GM18873 (cell line): ENCODE data around the gene PTGER2.

Source experiments
- ATAC-seq: cut with Tn5 transposase; IDR thresholded peaks from one replicate; pipeline ENCODE4 v1.9.1; 2021; ENCODE audit warnings: mild to moderate bottlenecking, moderate library complexity, moderate number of reproducible peaks; ENCODE audit not compliant: unreplicated experiment, low FRiP score

PTGER2 gene, protein sequence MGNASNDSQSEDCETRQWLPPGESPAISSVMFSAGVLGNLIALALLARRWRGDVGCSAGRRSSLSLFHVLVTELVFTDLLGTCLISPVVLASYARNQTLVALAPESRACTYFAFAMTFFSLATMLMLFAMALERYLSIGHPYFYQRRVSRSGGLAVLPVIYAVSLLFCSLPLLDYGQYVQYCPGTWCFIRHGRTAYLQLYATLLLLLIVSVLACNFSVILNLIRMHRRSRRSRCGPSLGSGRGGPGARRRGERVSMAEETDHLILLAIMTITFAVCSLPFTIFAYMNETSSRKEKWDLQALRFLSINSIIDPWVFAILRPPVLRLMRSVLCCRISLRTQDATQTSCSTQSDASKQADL

DNA sequence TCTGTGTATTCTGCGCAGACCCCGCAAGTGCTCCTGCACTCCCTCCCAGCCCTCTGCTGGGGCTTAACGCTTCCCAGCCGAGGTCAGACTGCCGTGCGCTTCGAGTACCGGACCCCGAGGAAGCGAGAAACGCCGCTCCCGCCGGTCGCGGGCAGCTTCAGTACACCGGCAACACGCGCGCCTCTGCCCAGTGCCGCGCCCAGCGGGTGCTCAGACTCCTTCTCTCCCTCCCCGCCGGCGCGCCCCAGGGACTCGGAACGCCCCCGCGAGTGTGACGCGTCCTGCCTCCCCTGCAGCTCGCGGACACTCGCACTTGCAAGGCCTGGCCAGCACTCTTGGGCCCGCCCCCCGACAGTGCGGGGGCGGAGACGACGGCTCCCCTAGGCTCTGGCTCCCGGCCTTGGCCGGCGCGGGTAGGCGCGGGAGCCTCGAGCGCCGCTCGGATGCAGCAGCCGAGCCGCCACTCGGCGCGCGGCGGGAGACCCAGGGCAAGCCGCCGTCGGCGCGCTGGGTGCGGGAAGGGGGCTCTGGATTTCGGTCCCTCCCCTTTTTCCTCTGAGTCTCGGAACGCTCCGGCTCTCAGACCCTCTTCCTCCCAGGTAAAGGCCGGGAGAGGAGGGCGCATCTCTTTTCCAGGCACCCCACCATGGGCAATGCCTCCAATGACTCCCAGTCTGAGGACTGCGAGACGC is at the start of gene PTGER2:
PTGER2 (plus strand) TSS at position 410 of the 692 bp plus-strand sequence; CDS start at position 647, 237 bp downstream.
- no peak for ATAC-seq

DNA sequence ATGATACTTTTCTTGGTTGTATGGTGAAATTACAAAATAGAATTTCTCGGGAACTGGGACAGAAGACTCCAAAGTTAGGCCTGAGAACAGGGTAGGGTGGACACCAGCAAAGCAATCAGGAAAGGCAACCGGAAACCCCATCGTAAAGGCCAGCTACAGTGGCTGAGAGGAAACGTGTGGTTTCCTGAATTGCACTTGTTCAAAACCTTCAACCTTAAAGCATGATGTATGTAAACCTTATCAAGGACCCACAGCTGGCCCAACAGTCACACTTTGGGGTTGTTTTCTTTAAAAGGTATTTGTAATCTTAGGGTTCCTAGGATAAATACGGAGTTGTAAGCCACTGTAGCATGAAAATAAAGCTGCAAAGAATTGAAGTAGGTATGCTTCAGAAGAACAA is 48.9 kb upstream of the PTGER2 start:
- no peak for ATAC-seq

DNA sequence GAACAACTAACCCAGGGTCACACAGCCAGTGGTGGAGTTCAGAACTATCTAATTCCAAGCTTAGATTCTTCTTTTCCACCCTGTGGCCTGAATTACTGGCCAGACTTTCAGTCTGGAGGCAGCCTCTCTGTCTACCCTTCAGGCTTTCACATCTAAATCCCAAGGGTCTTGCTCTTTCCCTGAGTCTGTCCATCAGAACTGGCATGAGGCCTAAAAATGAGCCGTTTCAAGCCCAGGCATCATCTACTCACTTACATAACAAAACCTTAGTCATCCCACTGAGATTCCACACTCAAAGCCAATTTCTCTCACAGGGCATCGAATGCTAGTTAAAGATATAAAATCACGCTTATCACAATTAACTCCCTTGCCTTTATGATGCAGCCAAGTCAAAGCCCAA is 47.9 kb upstream of the PTGER2 start:
- no peak for ATAC-seq

DNA sequence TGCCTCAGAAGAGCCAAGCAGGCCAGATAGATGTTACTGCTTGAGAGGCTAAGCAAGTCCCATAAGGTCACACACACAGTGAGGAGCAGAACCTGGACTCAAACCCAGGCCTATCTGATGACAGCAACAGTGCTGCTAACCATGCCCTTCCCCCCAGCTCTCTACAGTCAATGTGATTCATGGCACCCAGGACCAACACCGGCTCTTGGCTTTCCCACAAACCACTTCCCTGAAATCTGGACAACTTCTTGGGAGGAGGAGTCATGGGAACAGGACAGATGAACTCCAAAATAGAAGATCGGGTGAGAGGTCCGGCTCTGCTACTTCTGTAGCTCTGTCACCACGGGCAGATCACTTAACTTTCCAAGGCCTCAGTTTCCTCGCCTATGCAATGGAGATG is 47.3 kb upstream of the PTGER2 start:
- ATAC-seq, result no peak

DNA sequence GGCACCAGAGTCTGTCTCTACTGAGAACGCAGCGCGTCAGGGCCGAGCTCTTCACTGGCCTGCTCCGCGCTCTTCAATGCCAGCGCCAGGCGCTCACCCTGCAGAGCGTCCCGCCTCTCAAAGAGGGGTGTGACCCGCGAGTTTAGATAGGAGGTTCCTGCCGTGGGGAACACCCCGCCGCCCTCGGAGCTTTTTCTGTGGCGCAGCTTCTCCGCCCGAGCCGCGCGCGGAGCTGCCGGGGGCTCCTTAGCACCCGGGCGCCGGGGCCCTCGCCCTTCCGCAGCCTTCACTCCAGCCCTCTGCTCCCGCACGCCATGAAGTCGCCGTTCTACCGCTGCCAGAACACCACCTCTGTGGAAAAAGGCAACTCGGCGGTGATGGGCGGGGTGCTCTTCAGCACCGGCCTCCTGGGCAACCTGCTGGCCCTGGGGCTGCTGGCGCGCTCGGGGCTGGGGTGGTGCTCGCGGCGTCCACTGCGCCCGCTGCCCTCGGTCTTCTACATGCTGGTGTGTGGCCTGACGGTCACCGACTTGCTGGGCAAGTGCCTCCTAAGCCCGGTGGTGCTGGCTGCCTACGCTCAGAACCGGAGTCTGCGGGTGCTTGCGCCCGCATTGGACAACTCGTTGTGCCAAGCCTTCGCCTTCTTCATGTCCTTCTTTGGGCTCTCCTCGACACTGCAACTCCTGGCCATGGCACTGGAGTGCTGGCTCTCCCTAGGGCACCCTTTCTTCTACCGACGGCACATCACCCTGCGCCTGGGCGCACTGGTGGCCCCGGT is 46.4 kb upstream of the PTGER2 start, which contains the start of gene PTGDR:
PTGDR (plus strand) TSS at position 198 of the 778 bp plus-strand sequence; CDS start at position 315, 117 bp downstream.
- no peak for ATAC-seq

DNA sequence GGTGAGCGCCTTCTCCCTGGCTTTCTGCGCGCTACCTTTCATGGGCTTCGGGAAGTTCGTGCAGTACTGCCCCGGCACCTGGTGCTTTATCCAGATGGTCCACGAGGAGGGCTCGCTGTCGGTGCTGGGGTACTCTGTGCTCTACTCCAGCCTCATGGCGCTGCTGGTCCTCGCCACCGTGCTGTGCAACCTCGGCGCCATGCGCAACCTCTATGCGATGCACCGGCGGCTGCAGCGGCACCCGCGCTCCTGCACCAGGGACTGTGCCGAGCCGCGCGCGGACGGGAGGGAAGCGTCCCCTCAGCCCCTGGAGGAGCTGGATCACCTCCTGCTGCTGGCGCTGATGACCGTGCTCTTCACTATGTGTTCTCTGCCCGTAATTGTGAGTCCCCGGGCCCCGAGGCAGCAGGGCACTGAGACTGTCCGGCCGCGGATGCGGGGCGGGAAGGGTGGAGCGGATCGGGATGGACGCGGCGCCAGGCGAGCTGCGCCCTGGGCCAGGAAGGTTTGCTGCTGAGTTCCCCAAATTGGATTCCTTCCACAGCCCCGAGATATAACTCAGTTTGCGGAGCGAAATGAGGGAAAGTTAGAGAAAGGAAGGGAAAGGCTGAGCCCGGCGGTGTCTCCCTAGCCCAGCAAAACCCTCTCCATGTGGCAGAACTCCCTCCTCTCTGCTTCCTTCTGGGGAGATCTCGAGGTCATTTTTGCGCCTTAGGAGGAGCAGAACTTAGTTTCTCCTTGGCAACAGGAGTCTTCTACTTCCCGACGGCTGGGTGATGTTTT is 45.6 kb upstream of the PTGER2 start:
- no peak for ATAC-seq

DNA sequence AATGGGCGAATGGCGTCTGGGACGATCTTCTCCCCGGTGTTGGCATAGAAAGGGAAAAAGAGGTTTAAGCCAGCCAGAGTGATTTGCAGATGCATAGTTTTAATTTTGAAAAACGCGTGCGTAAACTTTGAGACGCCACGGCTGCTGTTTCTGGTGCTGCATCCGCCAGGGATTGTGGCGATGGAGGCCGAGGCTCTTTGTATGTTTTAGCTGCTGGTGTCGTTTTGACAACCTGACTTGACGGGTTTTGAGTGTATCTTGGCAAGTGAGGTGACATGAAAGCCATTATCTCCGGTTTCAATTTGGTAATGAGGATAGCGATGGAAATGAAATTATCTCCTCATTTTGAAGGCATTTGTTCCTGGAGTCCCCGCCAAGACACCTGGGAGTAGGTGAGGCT is 45.0 kb upstream of the PTGER2 start:
- ATAC-seq, result no peak

DNA sequence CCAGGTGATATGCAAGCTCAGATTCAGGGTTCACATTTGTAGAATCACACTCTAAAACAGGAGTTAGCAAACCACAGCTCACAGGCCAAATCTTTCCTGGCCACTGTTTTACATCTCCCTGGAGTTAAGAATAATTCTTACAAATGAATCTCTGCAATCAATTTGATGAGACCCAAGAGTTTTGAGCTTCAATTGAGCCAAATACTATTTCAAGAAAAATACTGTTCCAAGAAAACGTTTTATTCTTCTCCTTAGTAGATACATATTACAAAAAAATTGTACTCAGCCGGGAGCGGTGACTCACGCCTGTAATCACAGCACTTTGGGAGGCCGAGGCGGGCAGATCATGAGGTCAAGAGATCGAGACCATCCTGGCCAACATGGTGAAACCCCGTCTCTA is 44.1 kb upstream of the PTGER2 start:
- ATAC-seq, result no peak

DNA sequence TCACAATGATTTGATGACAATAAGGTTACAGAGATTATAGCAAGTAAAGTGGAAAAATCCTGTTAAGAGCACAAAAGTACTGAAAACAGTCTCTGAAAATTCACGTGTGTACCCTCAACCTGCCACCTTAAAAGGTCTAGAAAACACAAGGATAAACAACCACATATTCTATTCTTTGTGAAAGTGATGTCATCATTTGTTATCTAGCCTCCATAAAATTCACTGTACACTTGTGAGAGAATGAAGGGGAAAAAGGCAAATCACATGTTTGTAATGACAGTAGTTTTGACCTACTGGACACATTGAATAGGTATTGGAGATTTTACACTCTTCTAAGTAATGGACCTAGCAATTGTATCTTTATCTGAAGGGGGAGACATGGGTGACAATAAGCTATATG is 42.6 kb upstream of the PTGER2 start:
- ATAC-seq, result no peak

DNA sequence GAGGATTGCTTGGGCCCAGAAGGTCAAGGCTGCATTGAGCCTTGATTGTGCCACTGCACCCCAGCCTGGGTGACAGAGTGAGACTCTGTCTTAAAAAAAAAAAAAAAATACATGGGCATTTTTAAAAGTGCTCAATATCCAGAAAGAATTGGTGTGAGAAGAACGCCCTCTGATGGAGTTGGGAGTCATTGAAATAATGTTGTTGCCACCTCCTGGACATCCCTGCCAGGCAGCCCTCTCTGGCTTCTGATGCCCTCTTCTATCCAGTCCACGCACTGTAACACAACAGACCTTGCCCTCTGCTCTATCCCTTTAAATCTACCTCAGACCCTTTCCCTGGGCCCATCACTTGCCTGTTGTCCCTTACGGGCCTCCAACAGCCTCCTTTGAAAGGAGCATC is 41.7 kb upstream of the PTGER2 start:
- no peak for ATAC-seq

DNA sequence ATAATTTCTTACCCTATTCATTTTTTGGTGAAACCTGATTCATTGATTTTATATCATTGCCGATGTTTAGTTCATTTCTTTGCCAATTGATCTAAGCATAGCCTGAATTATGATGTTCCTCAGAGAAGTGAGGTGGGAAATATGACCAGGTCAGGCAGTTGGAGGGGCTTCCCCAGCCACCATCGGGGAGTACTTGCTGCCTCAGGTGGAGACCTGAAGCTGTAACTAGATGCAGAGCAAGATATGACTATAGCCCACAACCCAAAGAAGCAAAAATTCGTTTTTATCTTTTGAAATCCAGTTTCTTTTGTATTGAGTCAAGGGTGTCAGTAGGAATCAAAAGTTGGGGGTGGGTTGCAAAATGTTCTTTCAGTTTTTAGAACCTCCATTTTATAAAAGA is 38.7 kb upstream of the PTGER2 start:
- ATAC-seq, result no peak

DNA sequence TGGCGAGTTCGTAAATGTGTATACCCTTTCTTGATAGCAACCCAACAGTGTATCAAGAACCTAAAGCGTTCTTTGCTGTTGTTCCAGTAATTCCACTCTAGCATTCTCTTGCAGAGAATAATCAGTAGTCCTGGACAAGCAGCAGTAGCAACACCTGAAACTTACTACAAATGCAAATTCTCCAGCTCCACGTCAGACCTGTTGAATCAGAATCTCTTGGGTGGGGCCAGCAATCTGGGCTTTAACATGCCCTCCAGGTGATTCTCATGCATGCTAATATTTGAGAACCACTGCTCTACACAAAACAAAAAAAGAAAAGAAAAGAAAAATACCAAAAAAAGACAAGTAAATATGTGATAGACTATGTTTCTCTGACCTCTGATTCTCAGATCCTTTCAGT is 36.6 kb upstream of the PTGER2 start:
- ATAC-seq, result no peak

DNA sequence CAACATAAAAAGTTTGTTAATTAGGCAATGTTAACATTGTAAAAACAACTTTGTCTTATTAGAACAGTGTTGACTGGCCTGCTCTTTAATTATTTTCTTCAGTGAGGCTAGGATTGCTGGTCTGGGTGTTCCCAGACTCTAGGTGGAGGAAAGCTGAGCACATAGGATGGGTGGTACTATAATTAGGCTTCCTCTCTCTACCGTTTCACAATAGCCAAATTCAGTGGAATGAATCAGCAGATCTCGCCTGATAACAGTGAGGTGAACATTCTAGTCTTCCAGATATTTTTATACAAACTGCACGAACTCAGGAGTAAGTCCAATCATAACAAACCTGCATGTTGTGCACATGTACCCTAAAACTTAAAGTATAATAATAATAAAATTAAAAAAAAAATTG is 34.7 kb upstream of the PTGER2 start:
- ATAC-seq, result no peak

DNA sequence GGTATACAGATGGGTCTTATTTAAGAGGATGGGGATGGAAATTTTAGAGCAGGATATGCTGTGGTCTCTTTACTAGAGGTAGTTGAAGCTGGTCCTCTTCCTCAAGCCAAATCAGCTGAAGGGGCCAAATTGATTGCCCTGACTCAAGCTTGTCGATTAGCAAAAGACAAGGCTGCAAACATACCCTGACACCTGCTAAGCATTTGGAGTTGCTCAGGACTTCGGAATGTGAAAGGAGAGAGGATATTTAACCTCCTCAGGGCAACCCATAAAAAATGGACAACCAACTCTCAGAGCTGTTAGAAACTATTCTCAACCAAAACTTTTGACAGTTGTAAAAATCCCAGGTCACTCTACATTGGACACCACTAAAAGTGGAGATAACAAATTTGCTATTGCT is 31.0 kb upstream of the PTGER2 start:
- ATAC-seq, result no peak

DNA sequence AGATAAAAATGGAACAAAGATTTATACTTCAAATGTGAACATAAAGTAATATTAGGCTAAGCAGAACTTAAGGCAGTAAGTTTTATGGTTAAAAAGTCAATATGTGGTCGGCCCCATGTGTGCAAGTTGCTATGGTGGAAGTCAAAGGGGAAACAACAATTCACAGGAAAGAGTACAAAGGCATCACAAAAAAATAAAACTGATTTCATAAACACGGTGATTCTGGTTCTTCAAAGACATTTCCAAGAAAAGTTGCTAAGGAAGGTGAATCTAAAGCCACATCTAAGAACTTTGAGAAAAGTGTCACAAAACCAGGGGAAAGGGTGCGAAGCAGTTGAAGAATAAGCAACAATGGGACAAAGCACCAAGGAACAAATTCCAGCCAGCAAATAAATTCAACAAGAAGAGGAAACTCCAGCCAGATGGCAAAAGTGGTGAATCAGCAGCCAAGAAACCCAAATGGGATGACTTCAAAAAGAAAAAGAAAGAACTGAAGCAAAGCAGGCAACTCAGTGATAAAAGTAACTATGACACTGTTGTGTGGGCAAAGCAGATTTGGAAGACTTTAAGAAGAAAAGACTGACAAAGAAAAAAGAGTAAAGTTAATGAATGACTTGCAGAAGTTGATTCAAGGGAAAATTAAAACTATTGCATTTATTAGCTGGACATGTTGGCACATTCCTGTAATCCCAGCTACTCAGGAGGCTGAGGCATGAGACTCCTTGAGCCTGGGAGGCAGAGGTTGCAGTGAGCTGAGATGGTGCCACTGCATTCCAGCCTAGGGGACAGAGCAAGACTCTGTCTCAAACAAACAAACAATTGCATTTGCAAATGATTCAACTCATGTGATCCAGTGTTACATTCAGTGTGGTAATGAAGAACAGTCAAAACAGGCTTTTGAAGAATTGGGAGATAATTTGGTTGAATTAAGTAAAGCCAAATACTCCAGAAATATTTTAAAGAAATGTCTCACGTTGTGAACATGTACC is 27.2 kb upstream of the PTGER2 start:
- no peak for ATAC-seq

DNA sequence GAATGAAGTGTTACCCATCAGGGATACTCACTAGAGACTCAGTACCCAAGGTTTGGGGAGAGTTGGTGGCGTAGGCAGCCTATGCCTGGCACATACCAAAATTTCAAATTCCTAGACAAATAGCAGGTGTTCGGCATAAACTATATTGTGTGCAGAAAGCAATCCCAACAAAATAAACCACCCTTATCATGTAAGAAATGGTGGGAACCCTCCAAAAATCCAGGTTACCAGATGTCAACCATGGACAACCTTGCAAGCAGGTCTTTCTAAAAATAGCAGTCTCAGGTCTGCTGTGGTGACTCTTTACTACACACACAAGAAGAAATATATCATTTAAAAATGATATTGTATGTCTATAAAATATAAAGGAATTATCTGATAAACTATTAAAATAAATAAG is 17.7 kb upstream of the PTGER2 start:
- no peak for ATAC-seq

DNA sequence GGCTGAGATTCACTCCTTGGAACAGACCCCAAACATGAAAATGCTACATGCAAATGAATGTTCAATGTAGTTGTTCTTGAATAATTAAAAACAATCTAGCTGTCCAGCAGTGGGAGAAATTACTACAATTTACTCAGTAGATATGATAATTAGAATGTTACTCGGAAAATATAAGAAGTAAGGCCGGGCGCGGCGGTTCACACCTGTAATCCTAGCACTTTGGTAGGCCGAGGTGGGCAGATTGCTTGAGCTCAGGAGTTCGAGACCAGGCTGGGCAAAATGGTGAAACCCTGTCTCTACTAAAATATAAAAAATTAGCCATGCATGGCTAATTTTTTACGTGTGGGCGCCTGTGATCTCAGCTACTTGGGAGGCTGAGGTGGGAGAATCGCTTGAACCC is 15.3 kb upstream of the PTGER2 start:
- no peak for ATAC-seq

DNA sequence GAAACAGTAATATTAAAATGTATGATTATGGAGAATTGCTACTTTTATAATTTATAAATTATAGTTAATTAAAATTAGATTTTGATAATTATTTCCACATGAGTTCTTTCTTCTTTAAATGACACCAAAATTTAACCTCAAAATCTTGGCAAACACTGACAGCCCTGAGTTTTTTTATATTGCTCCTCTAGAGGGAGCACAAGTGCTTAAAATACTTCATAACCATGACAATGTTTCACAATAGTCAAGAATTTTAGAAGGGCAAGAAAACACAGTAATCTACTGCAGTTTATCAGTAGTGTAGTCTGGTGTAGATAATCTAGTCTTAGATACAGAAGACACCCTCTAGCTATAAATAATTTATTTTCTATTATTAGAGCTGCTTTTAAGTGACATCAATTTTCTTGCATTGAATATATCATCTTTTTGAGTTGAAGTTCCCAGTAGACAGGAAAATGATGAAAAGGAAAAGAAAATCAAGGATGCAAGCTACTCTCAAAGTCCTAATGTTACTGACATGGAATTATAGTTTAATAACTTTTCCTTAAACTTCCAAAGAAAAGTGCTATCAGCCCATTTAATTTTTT is 14.3 kb upstream of the PTGER2 start:
- ATAC-seq, result no peak

DNA sequence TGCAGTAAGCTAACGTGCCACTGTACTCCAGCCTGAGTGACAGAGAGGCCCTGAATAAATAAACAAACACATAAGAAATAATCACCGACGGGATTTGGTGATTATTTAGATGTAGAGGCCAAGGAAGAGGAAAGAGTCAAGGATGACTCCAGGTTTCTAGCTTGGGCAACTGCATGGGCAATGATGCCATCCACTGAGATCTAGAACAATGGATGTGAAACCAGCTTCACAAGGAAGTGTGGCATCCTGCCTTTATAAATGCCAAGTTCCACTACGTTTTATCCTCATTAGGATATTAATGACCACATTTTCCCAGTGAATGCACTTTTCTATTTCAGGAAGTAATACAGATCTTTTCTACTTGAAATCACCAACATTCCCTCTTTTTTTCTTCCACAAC is 10.9 kb upstream of the PTGER2 start:
- no peak for ATAC-seq
